GM12864 (cell line): Measurements from ENCODE around the gene SRD5A3.

Experiments used
- DNase-seq: peaks from one replicate; pipeline ENCODE4 v3.0.0-alpha.2; 2011; ENCODE audit warnings: low read depth
- H3K4me3 ChIP-seq: 2 replicates; pipeline ENCODE4 v1.5.1; 2011; ENCODE audit warnings: mild to moderate bottlenecking, low read depth, low read length, control low read depth
- TF ChIP-seq, protein P1 (sequence below): IDR thresholded peaks from 2 replicates; pipeline ENCODE4 v1.5.1; 2011; ENCODE audit warnings: low read depth, mild to moderate bottlenecking, moderate library complexity, low read length, control low read depth, inconsistent platforms; ENCODE audit errors: missing control alignments

Gene SRD5A3

DNA sequence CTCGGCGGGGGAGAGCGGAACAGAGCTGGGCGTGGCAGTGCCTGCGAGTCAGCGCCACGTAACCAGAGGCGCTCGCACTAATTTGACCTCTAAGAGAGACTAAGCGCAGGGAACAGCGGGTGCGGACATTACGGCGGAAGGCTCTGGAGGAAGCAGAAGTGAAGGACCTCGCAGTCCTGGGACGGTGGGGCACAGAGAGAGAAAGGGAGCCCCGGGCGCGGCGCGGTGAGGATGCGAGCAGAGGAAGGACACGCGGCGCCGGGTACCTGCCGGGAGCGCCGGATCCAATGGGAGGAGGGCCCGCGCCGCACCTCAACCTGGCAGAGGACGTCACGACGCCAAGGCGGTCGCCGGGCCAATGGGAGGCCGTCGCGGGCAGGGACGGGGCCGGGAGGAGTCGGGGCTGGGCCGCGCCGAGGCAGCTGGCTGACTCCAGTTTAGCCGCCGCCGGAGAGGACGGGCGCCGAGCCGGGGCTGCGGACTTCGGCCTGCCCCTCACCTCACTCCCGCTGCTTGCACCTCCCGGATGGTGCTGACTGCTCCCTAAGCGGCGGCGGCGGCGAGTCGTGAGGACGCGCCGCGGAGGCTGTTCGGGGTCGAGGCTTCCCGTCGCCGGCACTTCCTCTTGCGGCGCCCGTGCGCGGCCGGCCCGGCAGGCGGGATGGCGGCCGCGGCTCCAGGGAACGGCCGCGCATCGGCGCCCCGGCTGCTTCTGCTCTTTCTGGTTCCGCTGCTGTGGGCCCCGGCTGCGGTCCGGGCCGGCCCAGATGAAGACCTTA lies 49.7 kb downstream of the SRD5A3 start, which contains the start of gene TMEM165:
Gene TMEM165 (plus strand): TSS at position 429 of the 779 bp plus-strand sequence. CDS start 233 bp downstream, at position 662.
- peak; percentile 59 for DNase-seq
- H3K4me3 ChIP-seq: peak within 1 kb of the TSS; percentile 92
- TF ChIP-seq, protein P1, sequence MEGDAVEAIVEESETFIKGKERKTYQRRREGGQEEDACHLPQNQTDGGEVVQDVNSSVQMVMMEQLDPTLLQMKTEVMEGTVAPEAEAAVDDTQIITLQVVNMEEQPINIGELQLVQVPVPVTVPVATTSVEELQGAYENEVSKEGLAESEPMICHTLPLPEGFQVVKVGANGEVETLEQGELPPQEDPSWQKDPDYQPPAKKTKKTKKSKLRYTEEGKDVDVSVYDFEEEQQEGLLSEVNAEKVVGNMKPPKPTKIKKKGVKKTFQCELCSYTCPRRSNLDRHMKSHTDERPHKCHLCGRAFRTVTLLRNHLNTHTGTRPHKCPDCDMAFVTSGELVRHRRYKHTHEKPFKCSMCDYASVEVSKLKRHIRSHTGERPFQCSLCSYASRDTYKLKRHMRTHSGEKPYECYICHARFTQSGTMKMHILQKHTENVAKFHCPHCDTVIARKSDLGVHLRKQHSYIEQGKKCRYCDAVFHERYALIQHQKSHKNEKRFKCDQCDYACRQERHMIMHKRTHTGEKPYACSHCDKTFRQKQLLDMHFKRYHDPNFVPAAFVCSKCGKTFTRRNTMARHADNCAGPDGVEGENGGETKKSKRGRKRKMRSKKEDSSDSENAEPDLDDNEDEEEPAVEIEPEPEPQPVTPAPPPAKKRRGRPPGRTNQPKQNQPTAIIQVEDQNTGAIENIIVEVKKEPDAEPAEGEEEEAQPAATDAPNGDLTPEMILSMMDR: no peak

DNA sequence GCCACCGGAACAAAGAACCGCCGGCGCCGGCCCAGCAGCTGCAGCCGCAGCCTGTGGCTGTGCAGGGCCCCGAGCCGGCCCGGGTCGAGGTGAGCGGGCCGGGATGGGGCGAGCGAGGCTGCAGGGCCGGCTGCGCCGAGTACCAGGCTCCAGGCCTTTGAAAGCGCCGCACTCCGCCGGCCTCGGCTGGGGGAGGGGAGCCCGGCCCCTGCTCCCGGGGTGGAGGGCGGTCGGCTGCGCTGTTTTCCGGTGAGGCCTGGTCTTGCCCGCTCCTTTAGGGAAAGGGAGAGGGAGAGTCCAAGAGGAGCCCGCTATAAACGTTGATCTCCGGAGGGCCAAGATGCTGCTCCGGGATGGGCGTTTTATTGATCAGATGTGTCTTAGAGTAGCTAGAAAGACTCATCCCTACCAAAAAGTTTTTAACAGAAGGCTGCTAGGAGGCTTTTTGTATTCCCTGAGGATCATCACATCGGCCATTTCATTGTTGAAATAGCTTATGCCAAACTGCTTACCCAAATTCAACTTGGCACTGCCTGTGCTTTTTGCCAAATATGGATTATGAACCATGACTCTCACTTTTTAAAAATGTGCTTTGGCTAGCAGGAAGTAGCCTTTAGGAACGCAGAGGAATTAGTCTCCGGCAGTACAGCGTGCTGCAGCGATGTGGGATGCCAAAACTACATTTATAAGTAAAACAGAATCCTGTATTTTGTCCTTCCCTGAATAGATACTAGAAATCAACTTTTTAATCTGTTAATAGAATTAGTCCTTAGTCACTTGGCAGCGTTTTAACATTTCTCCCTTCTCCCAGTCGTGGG lies 50.5 kb downstream of the SRD5A3 start:
- DNase-seq: no peak
- TF ChIP-seq, protein P1: no peak

DNA sequence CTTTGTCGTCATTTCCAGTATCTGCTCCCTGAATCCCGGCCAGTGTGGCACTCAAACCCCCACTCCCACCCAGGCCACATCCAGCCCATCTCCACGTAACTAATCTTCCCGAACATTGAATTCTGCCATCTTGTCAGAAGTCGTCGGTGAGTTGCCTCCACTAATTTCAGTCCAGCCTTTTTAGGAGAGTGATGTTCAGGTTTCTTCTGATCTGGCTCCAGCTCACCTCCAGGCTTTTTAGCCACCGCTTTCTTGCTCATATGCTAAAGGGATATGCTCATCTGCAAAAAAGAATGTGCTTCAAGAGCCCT lies 51.0 kb downstream of the SRD5A3 start:
- TF ChIP-seq, protein P1: no peak
- DNase-seq: no peak
- peak overlapping the region; percentile 92 for H3K4me3 ChIP-seq

More for the DNA sequence above, 50.5 kb downstream of the SRD5A3 start:
- H3K4me3 ChIP-seq: peak overlapping the region; percentile 92

DNA sequence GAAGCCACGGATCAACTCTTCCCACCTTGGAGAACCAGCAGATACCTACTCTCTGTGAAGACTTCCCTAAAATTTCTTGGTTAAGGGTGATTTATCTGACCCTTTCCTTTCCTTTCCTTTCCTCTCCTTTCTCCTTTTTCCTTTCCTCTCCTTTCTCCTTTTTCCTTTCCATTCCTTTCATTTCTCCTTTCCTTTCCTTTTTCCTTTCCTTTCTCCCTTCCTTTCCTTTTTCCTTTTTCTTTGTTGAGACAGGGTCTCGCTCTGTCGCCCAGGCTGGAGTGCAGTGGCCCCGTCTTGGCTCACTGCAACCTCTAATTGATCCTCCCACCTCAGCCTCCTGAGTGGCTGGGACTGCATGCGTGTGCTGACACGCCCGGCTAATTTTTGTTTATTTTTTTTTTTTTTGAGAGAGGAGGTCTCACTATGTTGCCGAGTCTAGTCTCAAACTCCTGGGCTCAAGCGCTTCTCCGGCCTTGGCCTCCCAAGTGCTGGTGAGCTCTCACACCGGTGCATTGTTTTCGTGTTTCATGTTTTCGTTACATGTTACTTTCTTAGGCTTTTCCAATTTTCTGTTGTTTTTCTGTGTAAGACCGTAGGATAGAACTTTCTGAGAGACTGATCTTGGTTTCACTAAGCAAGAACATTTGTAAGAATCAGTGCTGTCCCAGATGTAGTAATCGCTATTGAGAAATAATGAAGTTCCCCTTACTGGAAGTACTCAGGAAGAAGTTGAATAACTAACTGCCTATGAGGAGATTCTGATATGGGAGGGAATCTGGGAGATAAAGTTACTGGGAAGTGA lies 51.7 kb downstream of the SRD5A3 start:
- H3K4me3 ChIP-seq: peak overlapping the region; percentile 92
- TF ChIP-seq, protein P1: no peak
- DNase-seq: no peak

DNA sequence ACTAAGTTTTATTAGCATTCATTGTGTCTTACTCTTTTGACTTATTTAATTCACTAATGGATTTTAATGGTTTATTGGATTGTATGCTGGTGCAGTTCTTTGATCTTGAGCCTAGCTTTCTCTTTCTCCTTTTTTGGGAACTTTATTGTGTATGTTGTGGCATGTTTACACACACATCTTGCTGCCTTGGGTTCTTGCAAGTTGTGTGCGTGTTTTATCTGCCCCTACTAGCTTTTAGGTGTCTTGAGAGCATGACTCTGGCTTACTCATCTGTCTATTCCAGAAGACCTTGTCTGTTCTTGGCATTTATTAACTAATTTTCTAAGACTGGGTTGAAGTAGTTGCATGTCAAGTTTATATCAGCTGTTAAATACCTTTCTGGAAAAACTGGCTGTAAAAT lies 52.4 kb downstream of the SRD5A3 start:
- H3K4me3 ChIP-seq: peak overlapping the region; percentile 92
- TF ChIP-seq, protein P1: no peak

GRCh38 chr4:55398966-55399365 lies 52.9 kb downstream of the SRD5A3 start:
- no peak for DNase-seq
- peak overlapping the region; percentile 11; the same call in 1 of the 2 replicates for H3K4me3 ChIP-seq

More for the DNA sequence above, 52.4 kb downstream of the SRD5A3 start:
- no peak for DNase-seq

More at GRCh38 chr4:55398966-55399365, 52.9 kb downstream of the SRD5A3 start:
- TF ChIP-seq, protein P1: no peak
